Measurements from ENCODE around the gene ZNF678. TPM values are rescaled to one million over a fixed set of nuclear protein-coding genes. Genes with fewer than 3 reads are reported as not detected.

Gene ZNF678
- polyA plus RNA-seq, 1 of the 3 experiments (the other 2 are of a cell fraction): 1.3 TPM

DNA sequence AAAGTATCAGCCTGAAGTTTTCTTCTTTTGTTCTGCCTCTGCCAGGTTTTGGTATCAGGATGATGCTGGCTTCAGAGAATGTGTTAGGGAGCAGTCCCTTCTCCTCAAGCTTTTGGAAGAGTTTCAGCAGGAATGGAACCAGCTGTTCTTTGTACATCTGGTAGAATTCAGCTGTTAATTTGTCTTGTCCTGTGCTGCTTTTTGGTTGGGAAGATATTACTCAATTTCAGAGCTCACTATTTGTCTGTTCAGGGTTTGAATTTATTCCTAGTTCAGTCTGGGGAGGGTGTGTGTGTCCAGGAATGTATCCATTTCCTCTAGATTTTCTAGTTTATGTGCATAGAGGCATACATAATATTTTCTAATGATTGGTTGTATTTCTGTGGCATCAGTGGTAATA is 12.8 kb downstream of the ZNF678 start:
- Histone ChIP-seq H3K9me3 (no peaks in the 10 kb centered on the region; the same call in 1 of the 2 replicates), H3K4me1 (ENCODE audit: control insufficient read depth in 1 of 2, insufficient read depth in 2 of 2, low read depth in 1 of 2, low read length in 1 of 2) (no peaks in the 10 kb centered on the region), H3K9me2 (no peaks in the 10 kb centered on the region), H3K4me3 (ENCODE audit: low read depth in 2 of 2, low read length in 1 of 2) (no peak overlapping the region), H4K20me1 (ENCODE audit: insufficient read depth) (no peaks in the 10 kb centered on the region), H3K79me2 (ENCODE audit: insufficient read depth) (peaks cover 86% of the 10 kb centered on the region), H3K4me2 (no peak overlapping the region), H3K9ac (no peak overlapping the region), H3K27ac (ENCODE audit: low read depth in 2 of 2, low read length in 1 of 2) (no peak overlapping the region), H3K36me3 (replicated peaks in 1 of 2; ENCODE audit: control insufficient read depth in 1 of 2, insufficient read depth in 2 of 2, low read length in 1 of 2) (peaks cover 0 to 9% of the 10 kb centered on the region in 2 experiments), H2AFZ (ENCODE audit: low read depth) (no peak overlapping the region), H3F3A (replicated peaks; ENCODE audit: insufficient read depth) (no peaks in the 10 kb centered on the region), H3K27me3 (ENCODE audit: insufficient read depth) (no peaks in the 10 kb centered on the region)
- TF ChIP-seq GABPA (IDR thresholded peaks at IDR 0.05; ENCODE audit: low read depth) (no peak), RAD21 (IDR thresholded peaks at IDR 0.05; ENCODE audit: low read length) (no peak), MEF2A (IDR thresholded peaks at IDR 0.05; ENCODE audit: borderline replicate concordance, low read depth) (no peak), SMC3 (IDR thresholded peaks at IDR 0.05; ENCODE audit: low read depth, low read length) (no peak), MXI1 (IDR thresholded peaks at IDR 0.05; ENCODE audit: low read depth, low read length) (no peak), RCOR1 (IDR thresholded peaks at IDR 0.05; ENCODE audit: low read length) (no peak), CHD2 (IDR thresholded peaks at IDR 0.05; ENCODE audit: low read length, partially characterized antibody) (no peak), SIN3A (IDR thresholded peaks at IDR 0.05; ENCODE audit: borderline replicate concordance, low read depth, low read length) (no peak), NFIC (IDR thresholded peaks at IDR 0.05; ENCODE audit: borderline replicate concordance) (no peak), POLR2AphosphoS5 (IDR thresholded peaks at IDR 0.05; ENCODE audit: low read depth, low read length) (no peak), YY1 (IDR thresholded peaks at IDR 0.05; ENCODE audit: low read depth) (no peak), EZH2phosphoT487 (IDR thresholded peaks at IDR 0.05; ENCODE audit: borderline replicate concordance, low read depth) (no peak), RXRA (IDR thresholded peaks at IDR 0.05; ENCODE audit: borderline replicate concordance, low read depth) (no peak), TCF12 (IDR thresholded peaks at IDR 0.05) (no peak), EP300 (IDR thresholded peaks at IDR 0.05; ENCODE audit: borderline replicate concordance in 1 of 2, low read depth in 1 of 2, low read length in 1 of 2) (no peak), FOSL2 (IDR thresholded peaks at IDR 0.05; ENCODE audit: borderline replicate concordance, low read depth) (no peak)
- TF ChIP-seq, protein P1, sequence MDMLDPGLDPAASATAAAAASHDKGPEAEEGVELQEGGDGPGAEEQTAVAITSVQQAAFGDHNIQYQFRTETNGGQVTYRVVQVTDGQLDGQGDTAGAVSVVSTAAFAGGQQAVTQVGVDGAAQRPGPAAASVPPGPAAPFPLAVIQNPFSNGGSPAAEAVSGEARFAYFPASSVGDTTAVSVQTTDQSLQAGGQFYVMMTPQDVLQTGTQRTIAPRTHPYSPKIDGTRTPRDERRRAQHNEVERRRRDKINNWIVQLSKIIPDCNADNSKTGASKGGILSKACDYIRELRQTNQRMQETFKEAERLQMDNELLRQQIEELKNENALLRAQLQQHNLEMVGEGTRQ (IDR thresholded peaks at IDR 0.05; ENCODE audit: borderline replicate concordance, low read depth, low read length): no peak
- TF ChIP-seq, protein P2, sequence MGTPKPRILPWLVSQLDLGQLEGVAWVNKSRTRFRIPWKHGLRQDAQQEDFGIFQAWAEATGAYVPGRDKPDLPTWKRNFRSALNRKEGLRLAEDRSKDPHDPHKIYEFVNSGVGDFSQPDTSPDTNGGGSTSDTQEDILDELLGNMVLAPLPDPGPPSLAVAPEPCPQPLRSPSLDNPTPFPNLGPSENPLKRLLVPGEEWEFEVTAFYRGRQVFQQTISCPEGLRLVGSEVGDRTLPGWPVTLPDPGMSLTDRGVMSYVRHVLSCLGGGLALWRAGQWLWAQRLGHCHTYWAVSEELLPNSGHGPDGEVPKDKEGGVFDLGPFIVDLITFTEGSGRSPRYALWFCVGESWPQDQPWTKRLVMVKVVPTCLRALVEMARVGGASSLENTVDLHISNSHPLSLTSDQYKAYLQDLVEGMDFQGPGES (IDR thresholded peaks at IDR 0.05; ENCODE audit: low read depth, low read length): no peak
- TF ChIP-seq, protein P3, sequence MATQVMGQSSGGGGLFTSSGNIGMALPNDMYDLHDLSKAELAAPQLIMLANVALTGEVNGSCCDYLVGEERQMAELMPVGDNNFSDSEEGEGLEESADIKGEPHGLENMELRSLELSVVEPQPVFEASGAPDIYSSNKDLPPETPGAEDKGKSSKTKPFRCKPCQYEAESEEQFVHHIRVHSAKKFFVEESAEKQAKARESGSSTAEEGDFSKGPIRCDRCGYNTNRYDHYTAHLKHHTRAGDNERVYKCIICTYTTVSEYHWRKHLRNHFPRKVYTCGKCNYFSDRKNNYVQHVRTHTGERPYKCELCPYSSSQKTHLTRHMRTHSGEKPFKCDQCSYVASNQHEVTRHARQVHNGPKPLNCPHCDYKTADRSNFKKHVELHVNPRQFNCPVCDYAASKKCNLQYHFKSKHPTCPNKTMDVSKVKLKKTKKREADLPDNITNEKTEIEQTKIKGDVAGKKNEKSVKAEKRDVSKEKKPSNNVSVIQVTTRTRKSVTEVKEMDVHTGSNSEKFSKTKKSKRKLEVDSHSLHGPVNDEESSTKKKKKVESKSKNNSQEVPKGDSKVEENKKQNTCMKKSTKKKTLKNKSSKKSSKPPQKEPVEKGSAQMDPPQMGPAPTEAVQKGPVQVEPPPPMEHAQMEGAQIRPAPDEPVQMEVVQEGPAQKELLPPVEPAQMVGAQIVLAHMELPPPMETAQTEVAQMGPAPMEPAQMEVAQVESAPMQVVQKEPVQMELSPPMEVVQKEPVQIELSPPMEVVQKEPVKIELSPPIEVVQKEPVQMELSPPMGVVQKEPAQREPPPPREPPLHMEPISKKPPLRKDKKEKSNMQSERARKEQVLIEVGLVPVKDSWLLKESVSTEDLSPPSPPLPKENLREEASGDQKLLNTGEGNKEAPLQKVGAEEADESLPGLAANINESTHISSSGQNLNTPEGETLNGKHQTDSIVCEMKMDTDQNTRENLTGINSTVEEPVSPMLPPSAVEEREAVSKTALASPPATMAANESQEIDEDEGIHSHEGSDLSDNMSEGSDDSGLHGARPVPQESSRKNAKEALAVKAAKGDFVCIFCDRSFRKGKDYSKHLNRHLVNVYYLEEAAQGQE (IDR thresholded peaks at IDR 0.05; ENCODE audit: low read depth, low read length): no peak
- TF ChIP-seq, protein P4, sequence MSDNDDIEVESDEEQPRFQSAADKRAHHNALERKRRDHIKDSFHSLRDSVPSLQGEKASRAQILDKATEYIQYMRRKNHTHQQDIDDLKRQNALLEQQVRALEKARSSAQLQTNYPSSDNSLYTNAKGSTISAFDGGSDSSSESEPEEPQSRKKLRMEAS (IDR thresholded peaks at IDR 0.05; ENCODE audit: low read depth): no peak
- DNase-seq: no peak
- ChIA-PET CTCF (interaction anchor here (1.0 kb wide), 1 partner anchor 31 kb away, joined by 3 read pairs; no protein-coding TSS in a partner anchor), POLR2A (no interaction called here)

Measured in SK-N-SH (cell line).